ENCODE data around the gene PCDHB3. TPM values are rescaled to one million over a fixed set of nuclear protein-coding genes. Genes with fewer than 3 reads are reported as not detected.

Gene PCDHB3
- total and polyA plus RNA-seq, 2 donors (not counting 3 experiments of a cell fraction or from before 2014, with no cell fraction given), result 0.22 TPM; not detected in 1

DNA sequence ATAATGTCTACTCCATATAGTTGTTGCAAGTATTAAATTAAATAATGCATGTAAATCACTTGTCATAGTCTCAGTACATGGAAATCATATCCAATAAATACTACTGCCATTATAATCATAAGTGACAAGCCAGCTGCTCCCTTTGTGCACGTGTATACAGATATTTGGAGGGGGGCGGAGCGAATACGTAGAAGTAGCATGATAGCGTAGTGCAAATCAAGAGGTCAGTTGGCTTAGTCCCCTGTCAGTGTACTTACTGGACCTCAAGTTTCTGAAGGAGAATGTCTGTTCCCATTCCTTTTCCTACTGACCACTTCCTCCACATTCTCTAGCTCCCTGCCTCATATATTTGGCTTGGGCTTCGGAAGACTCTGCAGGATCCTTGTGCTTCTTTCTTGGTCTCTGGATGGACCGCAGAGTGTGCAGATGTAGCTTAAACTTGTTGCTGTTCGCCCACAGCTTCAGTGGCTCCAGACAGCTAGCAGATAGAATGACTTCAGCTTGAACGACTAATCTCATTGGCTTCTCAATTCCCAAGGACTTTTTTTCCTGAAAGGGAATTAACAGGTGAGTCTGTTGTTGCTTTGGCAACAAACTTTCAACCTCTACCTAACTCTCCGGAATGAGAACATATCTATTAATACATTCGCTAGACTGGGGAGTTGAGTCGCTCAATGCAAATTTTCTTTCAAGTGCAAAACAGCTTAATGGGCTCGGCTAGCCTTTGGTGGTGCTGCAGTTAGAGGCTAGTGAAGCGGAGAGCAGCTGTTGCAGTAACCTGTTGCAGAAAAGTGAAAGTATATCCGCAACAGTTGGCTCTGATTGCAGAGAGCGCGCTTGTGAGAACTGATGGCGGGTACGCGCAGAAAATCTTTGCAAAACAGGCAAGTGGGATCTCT lies 49.4 kb upstream of the PCDHB3 start, which contains the start of gene PCDHB1:
Gene PCDHB1, plus strand, starts transcription at position 753 of the 899 bp plus-strand sequence. Its CDS starts 97 bp downstream, at position 850.
- H3K36me3 ChIP-seq (ENCODE audit: control insufficient read depth in 2 of 2, extremely low read depth in 1 of 2, insufficient read depth in 2 of 2, low read length in 2 of 2), result no peaks in the 10 kb centered on the region
- BruUV-seq (replicated peaks), result no TSS peak

DNA sequence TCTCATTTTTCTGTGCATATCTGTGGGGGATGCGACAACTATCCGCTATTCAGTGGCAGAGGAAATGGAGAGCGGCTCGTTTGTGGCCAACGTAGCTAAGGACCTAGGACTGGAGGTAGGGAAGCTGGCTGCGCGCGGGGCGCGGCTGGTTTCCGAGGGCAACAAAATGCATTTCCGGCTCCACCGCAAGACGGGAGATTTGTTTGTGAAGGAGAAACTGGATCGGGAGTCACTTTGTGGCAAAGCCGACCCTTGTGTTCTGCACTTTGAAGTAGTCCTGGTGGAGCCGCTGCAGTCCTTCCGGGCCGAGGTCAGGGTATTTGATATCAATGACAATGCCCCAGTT lies 48.8 kb upstream of the PCDHB3 start:
- dilution Hi-C loops (cut with MboI; ENCODE audit: extremely low pct_ligation_motif_present, low sequenced_read_pairs) (no loop called here), intact Hi-C loops (cut with micrococcal nuclease) (no loop called here)
- no peak overlapping the region for H3K4me2 ChIP-seq (ENCODE audit: insufficient read depth, low read length)
- POLR2A ChIA-PET, result no interaction called here
- no peak overlapping the region for H3K9ac ChIP-seq (replicated peaks; ENCODE audit: extremely low read depth, insufficient read depth, low read length)
- H3K79me2 ChIP-seq (ENCODE audit: control insufficient read depth, insufficient read depth, low read length), result no peaks in the 10 kb centered on the region
- H3K4me3 ChIP-seq (replicated peaks in 1 of 3; ENCODE audit: insufficient read depth in 1 of 3, low read depth in 1 of 3, low read length in 3 of 3), result no peak overlapping the region
- TF ChIP-seq JUN (IDR thresholded peaks at IDR 0.05; ENCODE audit: borderline replicate concordance, insufficient read depth, insufficient read length, low read depth) (no peak), POLR2AphosphoS5 (IDR thresholded peaks at IDR 0.05; ENCODE audit: insufficient read depth, low read depth, low read length) (no peak), EZH2 (IDR thresholded peaks at IDR 0.05; ENCODE audit: borderline replicate concordance, low read depth, low read length, severe bottlenecking) (no peak), POLR2A (IDR thresholded peaks at IDR 0.05; ENCODE audit: low read depth, low read length) (no peak), FOS (IDR thresholded peaks at IDR 0.05; ENCODE audit: borderline replicate concordance, insufficient read depth, low read length) (no peak), GATA2 (IDR thresholded peaks at IDR 0.05; ENCODE audit: insufficient read depth, insufficient read length, low read depth, low read length) (no peak), MYC (IDR thresholded peaks at IDR 0.05; ENCODE audit: low read depth, low read length) (no peak)
- TF ChIP-seq, protein P1, sequence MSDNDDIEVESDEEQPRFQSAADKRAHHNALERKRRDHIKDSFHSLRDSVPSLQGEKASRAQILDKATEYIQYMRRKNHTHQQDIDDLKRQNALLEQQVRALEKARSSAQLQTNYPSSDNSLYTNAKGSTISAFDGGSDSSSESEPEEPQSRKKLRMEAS (IDR thresholded peaks at IDR 0.05; ENCODE audit: insufficient read depth, insufficient read length), result no peak
- TF ChIP-seq, protein P2, sequence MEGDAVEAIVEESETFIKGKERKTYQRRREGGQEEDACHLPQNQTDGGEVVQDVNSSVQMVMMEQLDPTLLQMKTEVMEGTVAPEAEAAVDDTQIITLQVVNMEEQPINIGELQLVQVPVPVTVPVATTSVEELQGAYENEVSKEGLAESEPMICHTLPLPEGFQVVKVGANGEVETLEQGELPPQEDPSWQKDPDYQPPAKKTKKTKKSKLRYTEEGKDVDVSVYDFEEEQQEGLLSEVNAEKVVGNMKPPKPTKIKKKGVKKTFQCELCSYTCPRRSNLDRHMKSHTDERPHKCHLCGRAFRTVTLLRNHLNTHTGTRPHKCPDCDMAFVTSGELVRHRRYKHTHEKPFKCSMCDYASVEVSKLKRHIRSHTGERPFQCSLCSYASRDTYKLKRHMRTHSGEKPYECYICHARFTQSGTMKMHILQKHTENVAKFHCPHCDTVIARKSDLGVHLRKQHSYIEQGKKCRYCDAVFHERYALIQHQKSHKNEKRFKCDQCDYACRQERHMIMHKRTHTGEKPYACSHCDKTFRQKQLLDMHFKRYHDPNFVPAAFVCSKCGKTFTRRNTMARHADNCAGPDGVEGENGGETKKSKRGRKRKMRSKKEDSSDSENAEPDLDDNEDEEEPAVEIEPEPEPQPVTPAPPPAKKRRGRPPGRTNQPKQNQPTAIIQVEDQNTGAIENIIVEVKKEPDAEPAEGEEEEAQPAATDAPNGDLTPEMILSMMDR (IDR thresholded peaks at IDR 0.05; ENCODE audit: extremely low read depth in 1 of 2, insufficient read depth in 1 of 2, low read depth in 1 of 2, low read length in 2 of 2), result no peak
- CTCF ChIA-PET, result no interaction called here
- no peaks in the 10 kb centered on the region for H3K9me1 ChIP-seq (replicated peaks; ENCODE audit: control insufficient read depth, extremely low read depth, insufficient read depth, low read length)
- no peaks in the 10 kb centered on the region for H3K9me3 ChIP-seq (replicated peaks; ENCODE audit: control insufficient read depth, insufficient read depth, low read length)
- no peaks in the 10 kb centered on the region for H4K20me1 ChIP-seq (replicated peaks; ENCODE audit: control insufficient read depth, extremely low read depth, insufficient read depth, low read length)
- no peak overlapping the region for H2AFZ ChIP-seq (ENCODE audit: low read depth, low read length)
- no peaks in the 10 kb centered on the region for H3K4me1 ChIP-seq (ENCODE audit: control insufficient read depth, extremely low read depth, insufficient read depth, low read length)
- FAIRE-seq, result no peak
- no TSS peak for BruUV-seq (replicated peaks)
- DNase-seq (ENCODE audit: low read depth, low spot score), result no peak
- H3K27me3 ChIP-seq (ENCODE audit: control insufficient read depth in 2 of 2, insufficient read depth in 2 of 2, low read length in 2 of 2), result no peaks in the 10 kb centered on the region
- no peak overlapping the region for H3K27ac ChIP-seq (ENCODE audit: insufficient read depth, low read depth, low read length)
- H3K36me3 ChIP-seq (ENCODE audit: control insufficient read depth in 2 of 2, extremely low read depth in 1 of 2, insufficient read depth in 2 of 2, low read length in 2 of 2), result no peaks in the 10 kb centered on the region

More for the DNA sequence above, 49.4 kb upstream of the PCDHB3 start, which contains the start of gene PCDHB1:
- no peak within 1 kb of the TSS for H3K9ac ChIP-seq (replicated peaks; ENCODE audit: extremely low read depth, insufficient read depth, low read length)
- DNase-seq (ENCODE audit: low read depth, low spot score) (no peak), FAIRE-seq (no peak)
- no peak within 1 kb of the TSS for H3K4me3 ChIP-seq (replicated peaks in 1 of 3; ENCODE audit: insufficient read depth in 1 of 3, low read depth in 1 of 3, low read length in 3 of 3)
- no peaks in the 10 kb centered on the region for H4K20me1 ChIP-seq (replicated peaks; ENCODE audit: control insufficient read depth, extremely low read depth, insufficient read depth, low read length)
- H2AFZ ChIP-seq (ENCODE audit: low read depth, low read length), result no peak within 1 kb of the TSS
- H3K27me3 ChIP-seq (ENCODE audit: control insufficient read depth in 2 of 2, insufficient read depth in 2 of 2, low read length in 2 of 2), result no peaks in the 10 kb centered on the region
- H3K9me3 ChIP-seq (replicated peaks; ENCODE audit: control insufficient read depth, insufficient read depth, low read length), result no peaks in the 10 kb centered on the region
- no peak within 1 kb of the TSS for H3K27ac ChIP-seq (ENCODE audit: insufficient read depth, low read depth, low read length)
- no peaks in the 10 kb centered on the region for H3K4me1 ChIP-seq (ENCODE audit: control insufficient read depth, extremely low read depth, insufficient read depth, low read length)
- H3K9me1 ChIP-seq (replicated peaks; ENCODE audit: control insufficient read depth, extremely low read depth, insufficient read depth, low read length), result no peaks in the 10 kb centered on the region
- no peak for TF ChIP-seq POLR2A (IDR thresholded peaks at IDR 0.05; ENCODE audit: low read depth, low read length)
- TF ChIP-seq EZH2 (IDR thresholded peaks at IDR 0.05; ENCODE audit: borderline replicate concordance, low read depth, low read length, severe bottlenecking), result no peak
- TF ChIP-seq FOS (IDR thresholded peaks at IDR 0.05; ENCODE audit: borderline replicate concordance, insufficient read depth, low read length), result no peak
- no peak for TF ChIP-seq MYC (IDR thresholded peaks at IDR 0.05; ENCODE audit: low read depth, low read length)
- no peak for TF ChIP-seq POLR2AphosphoS5 (IDR thresholded peaks at IDR 0.05; ENCODE audit: insufficient read depth, low read depth, low read length)
- TF ChIP-seq, protein P1 (IDR thresholded peaks at IDR 0.05; ENCODE audit: insufficient read depth, insufficient read length), result no peak
- no peaks in the 10 kb centered on the region for H3K79me2 ChIP-seq (ENCODE audit: control insufficient read depth, insufficient read depth, low read length)
- POLR2A ChIA-PET, result no interaction called here
- intact Hi-C loops (cut with micrococcal nuclease) (no loop called here), dilution Hi-C loops (cut with MboI; ENCODE audit: extremely low pct_ligation_motif_present, low sequenced_read_pairs) (no loop called here)
- CTCF ChIA-PET, result no interaction called here
- no peak within 1 kb of the TSS for H3K4me2 ChIP-seq (ENCODE audit: insufficient read depth, low read length)

Measured in endothelial cell of umbilical vein (primary cell).